ENCODE data around the gene MYO1E.
"Not testable (repeated sequence)": the region's sequence is repeated elsewhere in the genome, so short reads cannot be mapped to it uniquely, and the experiment has no call there.

MYO1E gene

GRCh38 chr15:59349680-59350420 lies 22.8 kb downstream of the MYO1E start:
- no peak for FAIRE-seq

- FAIRE-seq: no peak
Observed at GRCh38 chr15:59347915-59348314, 24.8 kb downstream of the MYO1E start.

GRCh38 chr15:59346951-59347350 lies 25.7 kb downstream of the MYO1E start:
- FAIRE-seq: no peak

- no peak for FAIRE-seq
Observed at GRCh38 chr15:59345326-59345725, 27.3 kb downstream of the MYO1E start.

- no peak for FAIRE-seq
Observed at GRCh38 chr15:59344311-59344710, 28.4 kb downstream of the MYO1E start.

GRCh38 chr15:59340325-59340724 lies 32.3 kb downstream of the MYO1E start:
- FAIRE-seq: no peak

- no peak for FAIRE-seq
Observed at GRCh38 chr15:59339252-59339672, 33.4 kb downstream of the MYO1E start.

GRCh38 chr15:59338414-59338813 lies 34.3 kb downstream of the MYO1E start:
- no peak for FAIRE-seq

GRCh38 chr15:59336725-59337124 lies 35.9 kb downstream of the MYO1E start:
- FAIRE-seq: not testable (repeated sequence)

GRCh38 chr15:59335207-59335786 lies 37.4 kb downstream of the MYO1E start:
- no peak for FAIRE-seq

GRCh38 chr15:59334076-59334415 lies 38.6 kb downstream of the MYO1E start:
- FAIRE-seq: no peak

GRCh38 chr15:59333401-59334075 lies 39.1 kb downstream of the MYO1E start:
- FAIRE-seq: no peak

GRCh38 chr15:59332009-59332408 lies 40.7 kb downstream of the MYO1E start:
- no peak for FAIRE-seq

GRCh38 chr15:59330649-59331048 lies 42.0 kb downstream of the MYO1E start:
- FAIRE-seq: no peak

- no peak for FAIRE-seq
Observed at GRCh38 chr15:59329570-59330350, 42.9 kb downstream of the MYO1E start.

GRCh38 chr15:59329091-59329490 lies 43.6 kb downstream of the MYO1E start:
- no peak for FAIRE-seq

- FAIRE-seq: no peak
Observed at GRCh38 chr15:59327942-59328341, 44.7 kb downstream of the MYO1E start.

- no peak for FAIRE-seq
Observed at GRCh38 chr15:59326856-59327255, 45.8 kb downstream of the MYO1E start.

- peak; percentile 61 for FAIRE-seq
Observed at GRCh38 chr15:59322056-59322759, 50.5 kb downstream of the MYO1E start.

- no peak for FAIRE-seq
Observed at GRCh38 chr15:59321000-59321689, 51.5 kb downstream of the MYO1E start.

GRCh38 chr15:59317211-59317610 lies 55.5 kb downstream of the MYO1E start:
- FAIRE-seq: no peak

- no peak for FAIRE-seq
Observed at GRCh38 chr15:59315914-59316451, 56.7 kb downstream of the MYO1E start.
